Breast epithelium (tissue), 3 donors: Measurements from ENCODE around the gene WWC1.

ENCODE experiments used
- POLR2AphosphoS5 ChIP-seq, 3 donors: sonication (generic); formaldehyde crosslinking; IDR thresholded peaks; one replicate each; pipeline ENCODE4 v1.6.1; 2017; ENCODE audit warnings: antibody characterized with exemption in 3 of 3
- TF ChIP-seq, protein P1 (sequence below), 3 donors: fragments of 450-650 bp; IDR thresholded peaks; one replicate each; pipeline ENCODE4 v1.5.1; 2016 to 2017; ENCODE audit warnings: antibody characterized with exemption in 3 of 3, mild to moderate bottlenecking in 3 of 3, moderate library complexity in 3 of 3

- TF ChIP-seq, protein P1, sequence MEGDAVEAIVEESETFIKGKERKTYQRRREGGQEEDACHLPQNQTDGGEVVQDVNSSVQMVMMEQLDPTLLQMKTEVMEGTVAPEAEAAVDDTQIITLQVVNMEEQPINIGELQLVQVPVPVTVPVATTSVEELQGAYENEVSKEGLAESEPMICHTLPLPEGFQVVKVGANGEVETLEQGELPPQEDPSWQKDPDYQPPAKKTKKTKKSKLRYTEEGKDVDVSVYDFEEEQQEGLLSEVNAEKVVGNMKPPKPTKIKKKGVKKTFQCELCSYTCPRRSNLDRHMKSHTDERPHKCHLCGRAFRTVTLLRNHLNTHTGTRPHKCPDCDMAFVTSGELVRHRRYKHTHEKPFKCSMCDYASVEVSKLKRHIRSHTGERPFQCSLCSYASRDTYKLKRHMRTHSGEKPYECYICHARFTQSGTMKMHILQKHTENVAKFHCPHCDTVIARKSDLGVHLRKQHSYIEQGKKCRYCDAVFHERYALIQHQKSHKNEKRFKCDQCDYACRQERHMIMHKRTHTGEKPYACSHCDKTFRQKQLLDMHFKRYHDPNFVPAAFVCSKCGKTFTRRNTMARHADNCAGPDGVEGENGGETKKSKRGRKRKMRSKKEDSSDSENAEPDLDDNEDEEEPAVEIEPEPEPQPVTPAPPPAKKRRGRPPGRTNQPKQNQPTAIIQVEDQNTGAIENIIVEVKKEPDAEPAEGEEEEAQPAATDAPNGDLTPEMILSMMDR (IDR thresholded peaks at IDR 0.05), result no peak
- no peak for TF ChIP-seq POLR2AphosphoS5 (IDR thresholded peaks at IDR 0.05)
Observed at GRCh38 chr5:168334280-168334679, 42.8 kb downstream of the WWC1 start.
